GM19372 (cell line): ENCODE measurements around the gene EHMT1.
"Not testable (repeated sequence)": the region's sequence is repeated elsewhere in the genome, so short reads cannot be mapped to it uniquely, and the experiment has no call there.

Experiments
- ATAC-seq: cut with Tn5 transposase; IDR thresholded peaks from one replicate; pipeline ENCODE4 v1.9.1; 2021; ENCODE audit warnings: mild to moderate bottlenecking, low read depth, moderate library complexity; ENCODE audit not compliant: unreplicated experiment

EHMT1 gene

DNA sequence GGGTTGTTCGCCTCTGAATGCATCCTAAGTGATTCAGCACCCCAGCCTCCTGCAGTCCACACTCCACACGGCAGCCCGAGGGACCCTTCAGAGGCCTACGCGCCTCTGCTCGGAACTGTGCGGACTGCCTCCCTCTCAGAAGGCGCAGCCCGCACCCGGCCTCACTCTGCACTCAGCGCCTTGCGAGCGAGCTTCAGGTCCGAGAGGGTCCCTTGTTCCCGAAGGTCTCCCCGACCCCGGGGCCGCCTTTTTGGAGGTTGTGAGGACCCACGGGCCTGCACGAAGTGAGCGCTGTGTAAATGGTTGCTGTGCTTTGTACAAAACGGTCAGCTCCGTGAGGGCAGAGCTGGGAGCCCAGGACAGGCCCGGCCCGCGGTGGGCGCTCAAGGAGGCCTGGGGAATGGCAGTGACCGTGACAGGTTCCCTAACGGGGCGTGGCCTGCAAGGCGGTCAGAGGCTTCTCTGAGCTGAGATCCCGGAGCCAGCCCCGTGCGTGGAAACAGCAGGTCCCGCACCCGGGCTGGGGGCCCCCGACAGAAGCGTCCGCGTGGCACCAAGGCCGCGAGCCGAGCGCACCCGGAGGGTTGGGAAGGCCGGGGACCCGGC, 258.1 kb downstream of the EHMT1 start:
- ATAC-seq, result no peak

DNA sequence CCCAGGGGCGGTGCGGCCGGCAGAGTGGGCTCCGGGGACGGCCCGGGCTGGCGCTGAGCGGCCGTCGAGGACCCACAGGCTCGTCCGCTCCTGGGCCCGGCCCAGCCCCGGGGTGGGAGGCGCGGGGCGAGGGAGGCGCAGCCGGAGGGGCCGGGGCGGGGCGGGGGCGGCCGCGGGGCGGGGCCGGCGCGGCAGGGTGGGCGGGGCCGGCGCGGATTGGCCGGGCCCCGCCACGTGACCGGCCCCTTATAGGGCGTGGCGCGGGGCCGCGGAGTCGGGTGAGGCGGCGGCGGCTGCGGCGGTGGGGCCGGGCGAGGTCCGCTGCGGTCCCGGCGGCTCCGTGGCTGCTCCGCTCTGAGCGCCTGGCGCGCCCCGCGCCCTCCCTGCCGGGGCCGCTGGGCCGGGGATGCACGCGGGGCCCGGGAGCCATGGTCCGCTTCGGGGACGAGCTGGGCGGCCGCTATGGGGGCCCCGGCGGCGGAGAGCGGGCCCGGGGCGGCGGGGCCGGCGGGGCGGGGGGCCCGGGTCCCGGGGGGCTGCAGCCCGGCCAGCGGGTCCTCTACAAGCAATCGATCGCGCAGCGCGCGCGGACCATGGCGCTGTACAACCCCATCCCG, 258.8 kb downstream of the EHMT1 start, which contains the start of gene CACNA1B:
TSS of gene CACNA1B (plus strand) at position 277 of the 617 bp plus-strand sequence. CDS start at position 429, 152 bp downstream.
- ATAC-seq, result not testable (repeated sequence)

GRCh38 chr9:137878146-137878941, 259.5 kb downstream of the EHMT1 start:
- no peak for ATAC-seq

- no peak for ATAC-seq
Measured at GRCh38 chr9:137879052-137879451, 260.2 kb downstream of the EHMT1 start.

DNA sequence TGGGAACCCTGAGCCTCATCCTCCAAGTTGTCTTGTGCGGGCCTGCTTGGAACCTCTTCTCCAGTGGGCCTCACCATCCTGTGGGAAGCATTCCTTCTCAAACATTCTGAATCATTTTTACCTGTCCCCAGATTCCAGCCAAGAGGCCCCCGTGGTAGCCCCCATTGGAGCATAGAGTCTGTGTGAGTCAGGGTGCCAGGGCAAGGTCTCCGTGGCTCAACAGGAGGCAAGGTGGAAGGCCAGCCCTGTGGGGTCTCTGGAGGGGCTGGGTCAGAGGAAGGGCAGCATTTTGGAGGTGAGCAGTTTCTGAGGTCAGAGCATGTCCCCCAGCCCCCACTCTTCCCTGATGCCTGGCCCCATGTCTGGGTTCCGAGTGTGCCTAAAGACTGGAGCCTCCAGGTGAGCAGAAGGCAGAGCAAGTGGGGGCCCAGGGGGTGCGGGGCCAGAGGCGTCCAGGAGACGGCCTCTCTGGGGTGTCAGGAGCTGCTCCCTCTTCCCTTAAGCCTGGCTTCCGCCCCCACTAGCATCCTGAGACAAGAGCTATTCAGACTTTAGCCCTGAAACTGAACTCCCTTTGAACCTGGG, 260.9 kb downstream of the EHMT1 start:
- ATAC-seq, result no peak

- no peak for ATAC-seq
Measured at GRCh38 chr9:137880160-137880975, 261.6 kb downstream of the EHMT1 start.

DNA sequence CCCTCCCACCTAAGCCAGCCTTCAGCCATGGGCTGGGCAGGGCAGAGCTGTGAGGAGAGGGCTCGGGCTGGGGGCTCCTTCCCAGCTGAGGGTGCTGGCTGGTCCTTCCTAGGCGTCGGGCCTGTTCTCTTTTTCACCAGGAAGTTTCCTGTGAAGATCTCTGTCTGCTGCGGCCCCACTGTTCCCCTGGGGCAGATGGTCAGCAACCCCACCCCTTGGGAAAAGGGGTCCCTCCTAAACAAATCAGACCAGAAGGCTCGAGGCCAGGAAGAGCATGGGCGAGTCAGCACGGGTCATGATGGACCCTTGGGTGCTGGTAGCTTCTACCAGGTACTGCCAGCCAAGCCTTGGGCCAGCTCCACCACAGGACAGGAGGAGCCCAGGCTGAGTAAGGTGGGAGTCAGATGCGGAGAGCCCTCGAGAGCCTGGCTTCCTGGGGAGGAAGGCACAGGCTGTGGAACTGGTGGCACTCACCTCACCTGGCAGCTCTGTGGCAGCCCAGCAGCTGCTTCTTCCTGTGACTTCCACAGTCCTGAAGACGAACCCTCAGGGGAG, 262.2 kb downstream of the EHMT1 start:
- no peak for ATAC-seq

- no peak for ATAC-seq
Measured at GRCh38 chr9:137881591-137882505, 263.0 kb downstream of the EHMT1 start.

DNA sequence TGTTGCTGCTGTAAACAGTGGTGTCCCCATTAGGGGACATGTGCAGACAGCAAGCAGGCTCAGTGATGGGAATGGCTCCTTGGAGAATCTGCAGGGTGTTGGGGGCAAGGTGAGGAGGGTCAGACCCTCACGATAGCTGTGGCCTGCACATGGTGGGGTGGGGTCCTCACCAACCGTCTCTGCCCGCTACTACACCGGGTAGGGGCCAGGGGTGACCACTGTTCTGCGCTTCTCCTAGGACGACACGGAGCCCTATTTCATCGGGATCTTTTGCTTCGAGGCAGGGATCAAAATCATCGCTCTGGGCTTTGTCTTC, 263.7 kb downstream of the EHMT1 start:
- no peak for ATAC-seq

DNA sequence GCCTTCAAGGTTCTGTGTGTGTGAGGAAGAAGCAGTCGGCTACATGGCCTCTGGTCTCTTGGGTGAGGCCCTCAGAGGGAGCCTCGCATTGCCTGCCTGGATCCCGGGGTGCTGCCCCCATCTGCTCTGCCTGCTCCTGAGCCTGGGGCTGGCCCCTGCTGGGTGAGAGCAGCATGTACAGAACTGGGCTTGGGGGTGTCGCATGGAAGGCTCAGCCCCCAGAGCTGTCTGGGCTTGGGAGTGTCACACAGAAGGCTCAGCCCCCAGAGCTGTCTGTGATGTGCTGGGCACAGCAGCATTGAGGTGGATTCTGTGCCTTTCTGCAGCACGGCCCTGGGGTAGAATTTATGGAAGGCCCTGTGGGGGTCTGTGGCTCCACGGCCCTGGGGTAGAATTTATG, 265.2 kb downstream of the EHMT1 start:
- ATAC-seq, result not testable (repeated sequence)

GRCh38 chr9:137884547-137884946, 265.7 kb downstream of the EHMT1 start:
- not testable (repeated sequence) for ATAC-seq

DNA sequence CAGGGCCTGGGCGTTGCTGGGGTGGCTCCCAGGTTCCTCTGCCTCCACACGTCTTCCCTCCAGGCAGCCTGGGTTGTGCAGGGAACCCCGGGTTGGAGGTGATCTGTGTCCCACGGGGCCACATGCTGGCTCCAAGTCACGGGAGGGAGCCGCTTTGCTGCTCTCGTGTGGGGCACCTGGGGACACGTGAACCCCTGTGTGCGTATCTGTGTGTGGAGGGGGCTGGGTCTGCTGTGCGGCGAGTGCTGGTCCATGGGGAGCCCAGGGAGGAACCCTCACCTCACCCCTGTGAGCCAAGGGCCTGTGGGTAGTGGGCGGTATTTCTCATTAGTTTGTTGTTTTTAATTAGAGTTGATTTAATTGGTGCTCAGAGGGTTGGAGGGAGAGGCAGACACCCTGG, 266.3 kb downstream of the EHMT1 start:
- ATAC-seq, result not testable (repeated sequence)
